Type B pancreatic cell (in vitro differentiated cells): ENCODE data around the gene UFC1. TPM values are rescaled to one million over a fixed set of nuclear protein-coding genes. Genes with fewer than 3 reads are reported as not detected.

Source experiments
- DNase-seq: peaks from one replicate; pipeline ENCODE4 v3.0.0; 2021; ENCODE audit warnings: mixed read lengths; ENCODE audit not compliant: unreplicated experiment; ENCODE audit errors: extremely low spot score
- H3K27ac Mint-ChIP-seq: 2 replicates; pipeline ENCODE4 v1.8.0; 2021; ENCODE audit warnings: mild to moderate bottlenecking, mixed read lengths
- H3K27me3 Mint-ChIP-seq: 2 replicates; pipeline ENCODE4 v1.8.0; 2021; ENCODE audit warnings: mixed read lengths
- H3K36me3 Mint-ChIP-seq: 2 replicates; pipeline ENCODE4 v1.8.0; 2021; ENCODE audit warnings: mixed read lengths
- H3K4me1 Mint-ChIP-seq: one replicate; pipeline ENCODE4 v1.8.0; 2021; ENCODE audit warnings: mixed read lengths; ENCODE audit not compliant: unreplicated experiment
- H3K4me3 Mint-ChIP-seq: 2 replicates; pipeline ENCODE4 v1.8.0; 2021; ENCODE audit warnings: mild to moderate bottlenecking, mixed read lengths
- H3K9me3 Mint-ChIP-seq: 2 replicates; pipeline ENCODE4 v1.8.0; 2021; ENCODE audit warnings: mixed read lengths
- CTCF ChIP-seq: fragments of 200-600 bp; sonication (generic); conservative IDR thresholded peaks from 2 replicates; pipeline ENCODE4 v1.5.0; 2021; ENCODE audit warnings: antibody characterized with exemption, mild to moderate bottlenecking
- total RNA-seq: library from RNA; stranded (reverse); gene quantifications from 2 replicates; pipeline ENCODE4 v1.2.1, GENCODE V29; 2021; ENCODE audit warnings: low replicate concordance

Gene UFC1
- total RNA-seq, 1 donor from 2014 or later, result 90.3 TPM

GRCh38 chr1:161182214-161182613, 28.4 kb downstream of the UFC1 start:
- Mint-ChIP-seq H3K9me3 (no peaks in the 10 kb centered on the region), H3K27me3 (no peaks in the 10 kb centered on the region), H3K36me3 (peaks cover 1% of the 10 kb centered on the region), H3K27ac (no peak overlapping the region), H3K4me1 (peaks cover 9% of the 10 kb centered on the region), H3K4me3 (no peak overlapping the region)
- TF ChIP-seq CTCF, result no peak
- DNase-seq, result no peak

GRCh38 chr1:161185282-161185682, 31.5 kb downstream of the UFC1 start:
- Mint-ChIP-seq H3K4me1 (no peaks in the 10 kb centered on the region), H3K36me3 (no peaks in the 10 kb centered on the region), H3K4me3 (no peak overlapping the region), H3K27ac (no peak overlapping the region), H3K27me3 (no peaks in the 10 kb centered on the region), H3K9me3 (no peaks in the 10 kb centered on the region)
- no peak for TF ChIP-seq CTCF
- DNase-seq, result no peak

DNA sequence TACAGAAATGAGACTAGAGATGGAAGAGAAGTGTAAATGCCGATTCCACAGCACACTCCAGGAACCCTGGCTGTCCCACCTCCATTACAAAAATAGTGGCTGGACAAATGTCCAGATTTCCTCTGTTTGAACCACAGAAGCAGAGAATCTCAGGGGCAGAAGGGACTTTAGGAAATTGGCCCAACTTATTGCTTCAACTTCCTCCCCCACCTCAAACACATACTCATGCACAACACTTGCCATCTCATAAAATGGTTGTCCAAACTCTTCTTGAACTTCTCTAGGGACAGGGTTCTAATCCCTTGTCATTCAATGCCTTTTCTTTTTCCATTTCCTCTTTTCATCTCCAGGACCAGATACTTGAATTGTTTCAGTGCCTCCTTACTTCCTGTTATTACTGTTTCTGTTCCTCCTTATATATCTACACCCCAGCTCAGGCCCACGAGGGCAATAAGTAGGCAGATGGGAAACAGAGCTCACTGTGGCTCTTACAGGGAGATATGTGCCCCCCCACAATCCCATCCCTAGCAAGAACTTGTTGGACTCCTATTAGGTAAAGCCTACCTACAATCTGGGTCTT, 32.0 kb downstream of the UFC1 start:
- Mint-ChIP-seq H3K27ac (no peak overlapping the region), H3K4me3 (no peak overlapping the region), H3K4me1 (no peaks in the 10 kb centered on the region), H3K36me3 (no peaks in the 10 kb centered on the region), H3K9me3 (no peaks in the 10 kb centered on the region), H3K27me3 (no peaks in the 10 kb centered on the region)
- TF ChIP-seq CTCF, result no peak
- no peak for DNase-seq

- TF ChIP-seq CTCF, result no peak
- H3K27ac Mint-ChIP-seq, result no peak overlapping the region
- H3K36me3 Mint-ChIP-seq, result no peaks in the 10 kb centered on the region
- H3K4me3 Mint-ChIP-seq, result no peak overlapping the region
- no peaks in the 10 kb centered on the region for H3K27me3 Mint-ChIP-seq
- no peak for DNase-seq
- H3K9me3 Mint-ChIP-seq, result no peaks in the 10 kb centered on the region
- H3K4me1 Mint-ChIP-seq, result no peaks in the 10 kb centered on the region
Observed at GRCh38 chr1:161187311-161187710, 33.5 kb downstream of the UFC1 start.

GRCh38 chr1:161188381-161188780, 34.6 kb downstream of the UFC1 start:
- H3K9me3 Mint-ChIP-seq, result no peaks in the 10 kb centered on the region
- no peaks in the 10 kb centered on the region for H3K36me3 Mint-ChIP-seq
- H3K27ac Mint-ChIP-seq, result no peak overlapping the region
- H3K4me1 Mint-ChIP-seq, result peaks cover 5% of the 10 kb centered on the region
- no peak overlapping the region for H3K4me3 Mint-ChIP-seq
- no peaks in the 10 kb centered on the region for H3K27me3 Mint-ChIP-seq
- no peak for TF ChIP-seq CTCF
- DNase-seq, result no peak

DNA sequence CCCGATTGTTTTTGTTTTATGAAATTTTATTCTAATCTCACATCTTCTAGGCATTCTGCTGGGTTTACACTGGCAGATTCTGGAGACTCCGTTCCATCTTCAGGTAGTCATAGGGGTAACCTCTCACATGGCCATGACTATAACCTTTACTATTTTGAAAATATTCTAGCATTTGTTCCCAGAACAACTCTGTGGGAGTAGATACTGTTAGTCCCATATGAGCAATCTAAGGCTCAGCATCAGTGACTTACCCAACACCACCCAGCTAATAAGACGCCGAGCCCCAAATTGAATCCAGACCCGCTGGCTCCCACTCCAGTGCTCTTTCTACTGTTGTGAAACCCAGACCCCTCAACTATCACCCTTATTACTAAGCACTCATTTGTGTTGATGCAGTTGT, 35.3 kb downstream of the UFC1 start:
- no peak overlapping the region for H3K4me3 Mint-ChIP-seq
- no peak for TF ChIP-seq CTCF
- no peak for DNase-seq
- no peak overlapping the region for H3K27ac Mint-ChIP-seq
- no peaks in the 10 kb centered on the region for H3K9me3 Mint-ChIP-seq
- no peaks in the 10 kb centered on the region for H3K36me3 Mint-ChIP-seq
- H3K27me3 Mint-ChIP-seq, result no peaks in the 10 kb centered on the region
- peaks cover 5% of the 10 kb centered on the region for H3K4me1 Mint-ChIP-seq
